Measurements from ENCODE around the gene R3HDM2. TPM values are rescaled to one million over a fixed set of nuclear protein-coding genes. Genes with fewer than 3 reads are reported as not detected.
"Not testable (repeated sequence)": the region's sequence is repeated elsewhere in the genome, so short reads cannot be mapped to it uniquely, and the experiment has no call there.

R3HDM2 gene
- total and polyA plus RNA-seq, 2 donors (not counting 1 experiment from before 2014, with no cell fraction given) = 21.3 to 22.8 TPM

DNA sequence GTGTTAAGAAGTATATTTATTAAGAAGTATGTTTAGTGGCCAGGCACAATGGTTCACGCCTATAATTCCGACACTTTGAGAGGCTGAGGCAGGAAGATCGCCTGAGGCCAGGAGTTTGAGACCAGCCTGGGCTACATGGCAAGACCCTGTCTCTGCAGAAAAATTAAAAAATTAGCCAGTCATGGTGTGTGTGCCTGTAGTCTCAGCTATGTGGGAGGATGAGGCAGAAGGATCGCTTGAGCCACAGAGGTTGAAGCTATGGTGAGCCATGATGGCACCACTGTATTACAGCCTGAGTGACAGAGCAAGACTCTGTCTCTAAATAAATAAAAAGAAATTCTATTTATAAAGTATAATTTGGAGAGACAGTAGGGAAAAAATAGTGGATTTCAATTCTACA is 20.3 kb downstream of the R3HDM2 start:
- TF ChIP-seq, protein P1, sequence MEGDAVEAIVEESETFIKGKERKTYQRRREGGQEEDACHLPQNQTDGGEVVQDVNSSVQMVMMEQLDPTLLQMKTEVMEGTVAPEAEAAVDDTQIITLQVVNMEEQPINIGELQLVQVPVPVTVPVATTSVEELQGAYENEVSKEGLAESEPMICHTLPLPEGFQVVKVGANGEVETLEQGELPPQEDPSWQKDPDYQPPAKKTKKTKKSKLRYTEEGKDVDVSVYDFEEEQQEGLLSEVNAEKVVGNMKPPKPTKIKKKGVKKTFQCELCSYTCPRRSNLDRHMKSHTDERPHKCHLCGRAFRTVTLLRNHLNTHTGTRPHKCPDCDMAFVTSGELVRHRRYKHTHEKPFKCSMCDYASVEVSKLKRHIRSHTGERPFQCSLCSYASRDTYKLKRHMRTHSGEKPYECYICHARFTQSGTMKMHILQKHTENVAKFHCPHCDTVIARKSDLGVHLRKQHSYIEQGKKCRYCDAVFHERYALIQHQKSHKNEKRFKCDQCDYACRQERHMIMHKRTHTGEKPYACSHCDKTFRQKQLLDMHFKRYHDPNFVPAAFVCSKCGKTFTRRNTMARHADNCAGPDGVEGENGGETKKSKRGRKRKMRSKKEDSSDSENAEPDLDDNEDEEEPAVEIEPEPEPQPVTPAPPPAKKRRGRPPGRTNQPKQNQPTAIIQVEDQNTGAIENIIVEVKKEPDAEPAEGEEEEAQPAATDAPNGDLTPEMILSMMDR (conservative IDR thresholded peaks at IDR 0.05 in 1 of 2, IDR thresholded peaks at IDR 0.05 in 1 of 2; ENCODE audit: low read depth in 1 of 2, low read length in 2 of 2) = no peak
- TF ChIP-seq EZH2 (IDR thresholded peaks at IDR 0.05; ENCODE audit: low read length, missing control alignments) = no peak
- no peaks in the 10 kb centered on the region for H3K9me3 ChIP-seq (ENCODE audit: control insufficient read depth, insufficient read depth, low read depth, low read length)
- H3K4me2 ChIP-seq (ENCODE audit: extremely low read depth, insufficient read depth, low read length) = no peak overlapping the region
- no peaks in the 10 kb centered on the region for H3K36me3 ChIP-seq (ENCODE audit: control insufficient read depth, insufficient read depth, low read length)
- no peak overlapping the region for H3K9ac ChIP-seq (ENCODE audit: insufficient read depth, low read length)
- no peak for DNase-seq (ENCODE audit: low read depth in 2 of 2)
- no peaks in the 10 kb centered on the region for H3K4me1 ChIP-seq (ENCODE audit: control insufficient read depth, extremely low read depth, insufficient read depth, low read length)
- H3K79me2 ChIP-seq (ENCODE audit: control insufficient read depth, insufficient read depth, low read length) = peaks cover 4% of the 10 kb centered on the region
- H2AFZ ChIP-seq (ENCODE audit: low read length) = no peak overlapping the region
- H4K20me1 ChIP-seq (ENCODE audit: control insufficient read depth, extremely low read depth, insufficient read depth, low read length) = no peaks in the 10 kb centered on the region
- H3K27me3 ChIP-seq (ENCODE audit: control insufficient read depth, insufficient read depth, low read length) = no peaks in the 10 kb centered on the region
- H3K4me3 ChIP-seq (replicated peaks in 1 of 4; ENCODE audit: control extremely low read depth in 1 of 4, insufficient read depth in 1 of 4, low read depth in 3 of 4, low read length in 4 of 4) = no peak overlapping the region
- no peak overlapping the region for H3K27ac ChIP-seq (ENCODE audit: insufficient read depth, low read length)

DNA sequence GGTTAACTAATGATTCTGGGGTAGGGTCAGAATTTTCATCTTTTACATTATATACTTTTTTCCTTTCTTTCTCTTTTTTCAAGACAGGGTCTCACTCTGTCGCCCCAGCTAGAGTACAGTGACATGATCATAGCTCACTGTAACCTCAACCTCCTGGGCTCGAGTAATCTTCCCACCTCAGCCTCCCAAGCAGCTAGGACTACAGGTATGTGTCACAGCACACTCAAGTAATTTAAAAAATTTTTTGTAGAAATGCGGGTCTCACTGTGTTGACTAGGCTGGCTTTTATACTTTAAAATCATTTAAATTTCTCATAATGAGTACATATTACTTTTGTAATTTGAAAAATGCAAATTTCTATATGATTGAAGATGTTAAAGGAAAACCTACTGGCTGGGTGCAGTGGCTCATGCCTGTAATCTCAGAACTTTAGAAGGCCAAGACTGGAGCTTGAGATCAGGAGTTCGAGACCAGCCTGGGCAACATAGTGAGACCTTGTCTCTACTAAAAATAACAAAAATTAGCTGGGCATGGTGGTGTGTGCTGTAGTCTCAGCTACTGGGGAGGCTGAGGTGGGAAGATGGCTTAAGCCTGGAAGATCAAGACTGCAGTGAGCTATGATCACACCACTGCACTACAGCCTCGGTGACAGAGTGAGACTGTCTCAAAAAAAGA is 25.7 kb downstream of the R3HDM2 start:
- no peaks in the 10 kb centered on the region for H3K4me1 ChIP-seq (ENCODE audit: control insufficient read depth, extremely low read depth, insufficient read depth, low read length)
- H3K4me2 ChIP-seq (ENCODE audit: extremely low read depth, insufficient read depth, low read length) = no peak overlapping the region
- no peak overlapping the region for H2AFZ ChIP-seq (ENCODE audit: low read length)
- H4K20me1 ChIP-seq (ENCODE audit: control insufficient read depth, extremely low read depth, insufficient read depth, low read length) = no peaks in the 10 kb centered on the region
- no peaks in the 10 kb centered on the region for H3K27me3 ChIP-seq (ENCODE audit: control insufficient read depth, insufficient read depth, low read length)
- no peak for DNase-seq (ENCODE audit: low read depth in 2 of 2)
- no peak overlapping the region for H3K27ac ChIP-seq (ENCODE audit: insufficient read depth, low read length)
- H3K79me2 ChIP-seq (ENCODE audit: control insufficient read depth, insufficient read depth, low read length) = peaks cover 2% of the 10 kb centered on the region
- no peaks in the 10 kb centered on the region for H3K9me3 ChIP-seq (ENCODE audit: control insufficient read depth, insufficient read depth, low read depth, low read length)
- no peak overlapping the region for H3K4me3 ChIP-seq (replicated peaks in 1 of 4; ENCODE audit: control extremely low read depth in 1 of 4, insufficient read depth in 1 of 4, low read depth in 3 of 4, low read length in 4 of 4)
- TF ChIP-seq, protein P1 (conservative IDR thresholded peaks at IDR 0.05 in 1 of 2, IDR thresholded peaks at IDR 0.05 in 1 of 2; ENCODE audit: low read depth in 1 of 2, low read length in 2 of 2) = no peak
- no peak for TF ChIP-seq EZH2 (IDR thresholded peaks at IDR 0.05; ENCODE audit: low read length, missing control alignments)
- no peak overlapping the region for H3K9ac ChIP-seq (ENCODE audit: insufficient read depth, low read length)
- no peaks in the 10 kb centered on the region for H3K36me3 ChIP-seq (ENCODE audit: control insufficient read depth, insufficient read depth, low read length)

DNA sequence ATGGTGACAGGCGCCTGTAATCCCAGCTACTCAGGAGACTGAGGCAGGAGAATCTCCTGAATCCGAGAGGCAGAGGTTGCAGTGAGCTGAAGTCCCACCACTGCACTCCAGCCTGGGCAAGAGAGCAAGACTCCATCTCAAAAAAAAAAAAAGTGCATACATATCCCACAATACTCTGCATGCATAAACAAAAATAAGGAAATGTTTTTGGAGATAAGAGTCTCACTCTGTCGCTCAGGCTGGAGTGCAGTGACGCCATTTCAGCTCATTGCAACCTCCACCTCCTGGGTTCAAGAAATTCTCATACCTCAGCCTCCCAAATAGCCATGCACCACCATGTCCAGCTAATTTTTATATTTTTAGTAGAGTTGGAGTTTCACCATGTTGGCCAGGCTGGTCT is 28.7 kb downstream of the R3HDM2 start:
- not testable (repeated sequence) for DNase-seq (ENCODE audit: low read depth in 2 of 2); H4K20me1 ChIP-seq (ENCODE audit: control insufficient read depth, extremely low read depth, insufficient read depth, low read length); H3K27me3 ChIP-seq (ENCODE audit: control insufficient read depth, insufficient read depth, low read length); H3K4me2 ChIP-seq (ENCODE audit: extremely low read depth, insufficient read depth, low read length); H3K4me3 ChIP-seq (replicated peaks in 1 of 4; ENCODE audit: control extremely low read depth in 1 of 4, insufficient read depth in 1 of 4, low read depth in 3 of 4, low read length in 4 of 4); H3K27ac ChIP-seq (ENCODE audit: insufficient read depth, low read length); H3K79me2 ChIP-seq (ENCODE audit: control insufficient read depth, insufficient read depth, low read length); H2AFZ ChIP-seq (ENCODE audit: low read length); H3K9me3 ChIP-seq (ENCODE audit: control insufficient read depth, insufficient read depth, low read depth, low read length); H3K4me1 ChIP-seq (ENCODE audit: control insufficient read depth, extremely low read depth, insufficient read depth, low read length); H3K36me3 ChIP-seq (ENCODE audit: control insufficient read depth, insufficient read depth, low read length); H3K9ac ChIP-seq (ENCODE audit: insufficient read depth, low read length)

Data from fibroblast of lung (primary cell).